HG03196 (cell line): ENCODE results near the gene NOL3.
A peak's percentile ranks its signal among the peaks of the same experiment; 100 is the strongest.

Source experiments
- ATAC-seq: cut with Tn5 transposase; IDR thresholded peaks from one replicate; pipeline ENCODE4 v1.9.1; 2021; ENCODE audit not compliant: unreplicated experiment

The NOL3 gene

GRCh38 chr16:67154578-67155294 is 15.6 kb upstream of the NOL3 start:
- ATAC-seq = no peak

GRCh38 chr16:67155295-67156142 is 14.8 kb upstream of the NOL3 start:
- ATAC-seq = no peak

- ATAC-seq = no peak
These were observed 14.0 kb upstream of the NOL3 start for GRCh38 chr16:67156143-67156844.

GRCh38 chr16:67157106-67157748 is 13.1 kb upstream of the NOL3 start:
- no peak for ATAC-seq

- no peak for ATAC-seq
These were observed 12.3 kb upstream of the NOL3 start for GRCh38 chr16:67157892-67158635.

GRCh38 chr16:67158637-67159600 is 11.4 kb upstream of the NOL3 start:
- ATAC-seq = peak; percentile 44

GRCh38 chr16:67161595-67162058 is 8.7 kb upstream of the NOL3 start:
- no peak for ATAC-seq

- ATAC-seq = no peak
These were observed 7.7 kb upstream of the NOL3 start for GRCh38 chr16:67162506-67163163.

GRCh38 chr16:67163164-67163998 is 7.0 kb upstream of the NOL3 start:
- ATAC-seq = no peak

GRCh38 chr16:67163999-67164558 is 6.3 kb upstream of the NOL3 start:
- ATAC-seq = no peak

GRCh38 chr16:67164599-67165061 is 5.7 kb upstream of the NOL3 start, which contains the start of gene HSF4:
TSS of gene HSF4 (plus strand) at chr16:67164745. CDS start at chr16:67164812, 67 bp downstream.
- ATAC-seq = no peak

GRCh38 chr16:67165121-67166078 is 4.9 kb upstream of the NOL3 start:
- ATAC-seq = no peak

- no peak for ATAC-seq
These were observed 4.2 kb upstream of the NOL3 start for GRCh38 chr16:67166110-67166547.

GRCh38 chr16:67166598-67167168 is 3.7 kb upstream of the NOL3 start:
- no peak for ATAC-seq

- ATAC-seq = no peak
These were observed 2.8 kb upstream of the NOL3 start for GRCh38 chr16:67167588-67167987.

- ATAC-seq = no peak
These were observed 1.3 kb upstream of the NOL3 start for GRCh38 chr16:67169011-67169451.
